Panc1 (cell line): ENCODE data around the gene FAM83B. TPM values are rescaled to one million over a fixed set of nuclear protein-coding genes. Genes with fewer than 3 reads are reported as not detected.

ENCODE experiments used
- ATAC-seq: fragments of 200-7000 bp; cut with Tn5 transposase; 2 replicates; pipeline ENCODE4 v1.9.1; 2020; ENCODE audit warnings: mild to moderate bottlenecking, moderate library complexity
- BruUV-seq: library from RNA; stranded (reverse); fragments of 400-500 nt; replicated peaks from 2 replicates; lab custom pipeline; 2021; lab: Mats Ljungman, UMichigan
- CTCF ChIA-PET: fragments of 300-600 bp; sonication (Branson Sonifier 250); formaldehyde crosslinking; loops from one replicate; lab custom pipeline; 2022; ENCODE audit warnings: antibody characterized with exemption; lab: Charles Lee
- POLR2A ChIA-PET: fragments of 300-600 bp; sonication (Branson Sonifier 250); formaldehyde crosslinking; loops from one replicate; lab custom pipeline; 2022; ENCODE audit warnings: antibody characterized with exemption; lab: Charles Lee
- DNase-seq: peaks from one replicate; pipeline ENCODE4 v3.0.0-alpha.2; 2010; ENCODE audit warnings: low read depth, low spot score
- H3K27ac ChIP-seq: 2 replicates; pipeline ENCODE4 v1.5.1; 2011; ENCODE audit warnings: mild to moderate bottlenecking, low read length, inconsistent platforms
- H3K27me3 ChIP-seq: fragments of 200-500 bp; sonication (Bioruptor generic); 2 replicates; pipeline ENCODE4 v1.6.0; 2014; ENCODE audit warnings: low read length, inconsistent platforms; ENCODE audit not compliant: control insufficient read depth, insufficient read depth
- H3K36me3 ChIP-seq: fragments of 200-500 bp; sonication (Bioruptor generic); 2 replicates; pipeline ENCODE4 v1.5.1; 2014; ENCODE audit warnings: inconsistent platforms, mild to moderate bottlenecking, low read length, moderate library complexity; ENCODE audit not compliant: control insufficient read depth, insufficient read depth
- H3K4me1 ChIP-seq: 2 replicates; pipeline ENCODE4 v1.5.1; 2011; ENCODE audit warnings: inconsistent platforms, mild to moderate bottlenecking, low read length, moderate library complexity; ENCODE audit not compliant: control insufficient read depth, insufficient read depth
- H3K4me3 ChIP-seq, 2 experiments: 2 replicates each; pipeline ENCODE4 v1.5.1; 2011 to 2012; ENCODE audit warnings: low read depth in 2 of 2, low read length in 2 of 2, mild to moderate bottlenecking in 2 of 2, inconsistent platforms in 1 of 2, moderate library complexity in 1 of 2
- H3K9me3 ChIP-seq: fragments of 200-500 bp; sonication (Bioruptor generic); 2 replicates; pipeline ENCODE4 v1.5.1; 2014; ENCODE audit warnings: low read depth, mild to moderate bottlenecking, inconsistent platforms, low read length, moderate library complexity; ENCODE audit not compliant: control insufficient read depth, insufficient read depth
- CTCF ChIP-seq: fragments of 450-650 bp; IDR thresholded peaks from 2 replicates; pipeline ENCODE4 v1.5.1; 2017; ENCODE audit warnings: mild to moderate bottlenecking
- POLR2AphosphoS5 ChIP-seq: IDR thresholded peaks from 2 replicates; pipeline ENCODE4 v1.6.1; 2012; ENCODE audit warnings: mild to moderate bottlenecking, low read depth, low read length, moderate library complexity
- REST ChIP-seq, 2 experiments: IDR thresholded peaks; 2 replicates each; pipeline ENCODE4 v1.6.1; 2011 to 2012; ENCODE audit warnings: low read depth in 2 of 2, control low read depth in 1 of 2, low read length in 1 of 2, mild to moderate bottlenecking in 1 of 2, moderate library complexity in 1 of 2; ENCODE audit not compliant: insufficient read depth in 1 of 2
- SIN3A ChIP-seq: IDR thresholded peaks from 2 replicates; pipeline ENCODE4 v1.6.1; 2012; ENCODE audit warnings: low read depth, mild to moderate bottlenecking, low read length, moderate library complexity, borderline replicate concordance; ENCODE audit not compliant: insufficient read depth
- TCF7L2 ChIP-seq: IDR thresholded peaks from 2 replicates; pipeline ENCODE4 v1.6.1; 2011; ENCODE audit warnings: mild to moderate bottlenecking, low read depth, low read length, inconsistent platforms
- in situ Hi-C: cut with HindIII; loops from 2 replicates; pipeline ENCODE4 v1.10.0; 2016; ENCODE audit warnings: low sequenced_read_pairs, low pct_unique_long_range_greater_than_20kb
- intact Hi-C: fragments of 100-400 bp; cut with micrococcal nuclease; formaldehyde crosslinking; loops from one replicate; pipeline ENCODE4 v1.10.0; 2022; ENCODE audit not compliant: unreplicated experiment
- total RNA-seq: library from RNA; stranded (reverse); gene quantifications from one replicate; pipeline ENCODE4 v1.2.1, GENCODE V29; 2021; ENCODE audit not compliant: unreplicated experiment

Gene FAM83B
- total RNA-seq, 1 experiment from 2014 or later, result not detected

GRCh38 chr6:54899442-54899841 is 52.9 kb downstream of the FAM83B start:
- no peaks in the 10 kb centered on the region for H3K9me3 ChIP-seq
- no peaks in the 10 kb centered on the region for H3K36me3 ChIP-seq
- ATAC-seq (no peak), DNase-seq (no peak)
- POLR2A ChIA-PET, result interaction anchor here (0.6 kb wide), 1 partner anchor 257 kb away, joined by 3 read pairs; no protein-coding TSS in a partner anchor
- CTCF ChIA-PET, result no interaction called here
- intact Hi-C loops (no loop called here), in situ Hi-C loops (no loop called here)
- no TSS peak for BruUV-seq
- H3K4me3 ChIP-seq, result no peak overlapping the region
- H3K4me1 ChIP-seq, result no peaks in the 10 kb centered on the region
- TF ChIP-seq SIN3A (no peak), POLR2AphosphoS5 (no peak), CTCF (no peak), REST (IDR thresholded peaks at IDR 0.05; ENCODE audit: insufficient read depth in 1 of 2, low read depth in 2 of 2, low read length in 1 of 2) (no peak), TCF7L2 (no peak)
- H3K27ac ChIP-seq, result no peak overlapping the region
- no peaks in the 10 kb centered on the region for H3K27me3 ChIP-seq

- Histone ChIP-seq H3K4me1 (no peaks in the 10 kb centered on the region), H3K9me3 (no peaks in the 10 kb centered on the region), H3K36me3 (no peaks in the 10 kb centered on the region), H3K4me3 (no peak overlapping the region), H3K27me3 (no peaks in the 10 kb centered on the region), H3K27ac (no peak overlapping the region)
- no TSS peak for BruUV-seq
- ChIA-PET CTCF (no interaction called here), POLR2A (no interaction called here)
- TF ChIP-seq CTCF (no peak), TCF7L2 (no peak), REST (IDR thresholded peaks at IDR 0.05; ENCODE audit: insufficient read depth in 1 of 2, low read depth in 2 of 2, low read length in 1 of 2) (no peak), POLR2AphosphoS5 (no peak), SIN3A (no peak)
- no peak for DNase-seq
- intact Hi-C loops, result no loop called here
- ATAC-seq, result no peak
- in situ Hi-C loops, result no loop called here
These were observed 53.4 kb downstream of the FAM83B start for GRCh38 chr6:54899986-54900385.
